ENCODE measurements around the gene NPC1.

DNA sequence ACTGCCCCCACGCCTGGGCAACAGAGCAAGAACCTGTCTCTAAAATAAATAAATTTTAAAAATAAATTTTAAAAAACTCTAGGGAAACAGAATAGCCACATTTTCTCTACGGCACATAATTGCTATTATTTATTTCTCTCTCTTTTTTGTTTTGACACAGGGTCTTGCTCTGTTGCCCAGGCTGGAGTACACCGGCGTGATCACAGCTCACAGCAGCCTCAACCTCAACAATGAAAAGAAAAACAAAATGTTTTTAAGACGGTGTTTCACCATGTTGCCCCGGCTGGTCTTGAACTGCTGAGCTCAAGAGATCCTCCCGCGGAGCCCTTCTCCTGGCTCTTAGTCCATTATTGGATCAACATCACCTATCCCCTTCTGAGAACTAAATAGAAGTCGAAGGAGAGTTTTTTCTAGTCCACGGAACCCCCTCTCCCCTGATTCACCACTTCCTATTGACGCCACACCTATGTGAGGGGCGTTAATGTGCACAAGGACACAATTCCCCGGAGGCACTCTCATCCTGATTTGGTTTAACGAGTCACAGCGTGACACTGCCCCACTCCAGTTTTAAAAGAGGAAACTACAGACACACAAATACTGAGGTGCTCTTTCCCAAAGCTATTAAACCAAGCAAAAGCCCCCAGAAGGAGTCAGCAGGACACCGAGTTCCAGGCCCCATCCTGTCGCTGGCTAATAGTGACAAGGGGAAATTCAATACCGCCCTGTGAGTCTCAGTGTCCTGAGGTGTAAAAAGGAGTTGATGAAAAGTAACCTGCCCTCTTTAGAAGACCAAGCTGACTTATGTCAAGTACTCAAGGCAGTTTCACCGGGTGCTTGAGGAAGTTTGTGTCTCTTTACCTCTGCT lies 1.1 kb downstream of the NPC1 start:
- TF ChIP-seq, protein P1, sequence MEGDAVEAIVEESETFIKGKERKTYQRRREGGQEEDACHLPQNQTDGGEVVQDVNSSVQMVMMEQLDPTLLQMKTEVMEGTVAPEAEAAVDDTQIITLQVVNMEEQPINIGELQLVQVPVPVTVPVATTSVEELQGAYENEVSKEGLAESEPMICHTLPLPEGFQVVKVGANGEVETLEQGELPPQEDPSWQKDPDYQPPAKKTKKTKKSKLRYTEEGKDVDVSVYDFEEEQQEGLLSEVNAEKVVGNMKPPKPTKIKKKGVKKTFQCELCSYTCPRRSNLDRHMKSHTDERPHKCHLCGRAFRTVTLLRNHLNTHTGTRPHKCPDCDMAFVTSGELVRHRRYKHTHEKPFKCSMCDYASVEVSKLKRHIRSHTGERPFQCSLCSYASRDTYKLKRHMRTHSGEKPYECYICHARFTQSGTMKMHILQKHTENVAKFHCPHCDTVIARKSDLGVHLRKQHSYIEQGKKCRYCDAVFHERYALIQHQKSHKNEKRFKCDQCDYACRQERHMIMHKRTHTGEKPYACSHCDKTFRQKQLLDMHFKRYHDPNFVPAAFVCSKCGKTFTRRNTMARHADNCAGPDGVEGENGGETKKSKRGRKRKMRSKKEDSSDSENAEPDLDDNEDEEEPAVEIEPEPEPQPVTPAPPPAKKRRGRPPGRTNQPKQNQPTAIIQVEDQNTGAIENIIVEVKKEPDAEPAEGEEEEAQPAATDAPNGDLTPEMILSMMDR (conservative IDR thresholded peaks at IDR 0.05 in 1 of 2, IDR thresholded peaks at IDR 0.05 in 1 of 2; ENCODE audit: low read depth in 1 of 2, low read length in 2 of 2) = no peak
- TF ChIP-seq EZH2 (IDR thresholded peaks at IDR 0.05; ENCODE audit: low read length, missing control alignments) = no peak

Measured in fibroblast of lung (primary cell).